Transverse colon (tissue), 4 donors: ENCODE results near the gene UCK2. TPM values are rescaled to one million over a fixed set of nuclear protein-coding genes. Genes with fewer than 3 reads are reported as not detected.

Experiments
- DNase-seq: peaks from one replicate; pipeline ENCODE4 v3.0.0-alpha.2; 2019
- H3K27ac ChIP-seq, 4 donors: fragments of 200-600 bp; sonication (generic); 2 replicates each; pipeline ENCODE4 v1.5.1; 2016 to 2018; ENCODE audit warnings: inconsistent platforms in 4 of 4
- H3K27me3 ChIP-seq: fragments of 200-600 bp; sonication (generic); 2 replicates; pipeline ENCODE4 v1.5.1; 2017; ENCODE audit warnings: inconsistent platforms
- H3K36me3 ChIP-seq, 4 donors: fragments of 200-600 bp; sonication (generic); 2 replicates each; pipeline ENCODE4 v1.5.1; 2017 to 2019; ENCODE audit warnings: inconsistent platforms in 4 of 4
- H3K4me1 ChIP-seq, 4 donors: fragments of 200-600 bp; sonication (generic); 2 replicates each; pipeline ENCODE4 v1.5.1; 2017 to 2020; ENCODE audit warnings: inconsistent platforms in 4 of 4
- H3K4me3 ChIP-seq, 4 donors: fragments of 200-600 bp; sonication (generic); 1 replicate in 1 of 4; 2 replicates in 3 of 4; pipeline versions ENCODE4 v1.5.1 to v1.6.1; 2017 to 2019; ENCODE audit warnings: inconsistent platforms in 4 of 4
- H3K9me3 ChIP-seq, 2 donors: fragments of 200-600 bp; sonication (generic); 2 replicates each; pipeline ENCODE4 v1.5.1; 2017 to 2019; ENCODE audit warnings: inconsistent platforms in 2 of 2
- CTCF ChIP-seq, 5 experiments: fragments of 200-600 bp in 3 of 5; fragments of 450-650 bp in 2 of 5; sonication (generic) in 3 of 5; IDR thresholded peaks; 1 replicate in 2 of 5; 2 replicates in 3 of 5; pipeline ENCODE4 v1.5.1; 2016 to 2017; ENCODE audit warnings: antibody characterized with exemption in 5 of 5, inconsistent platforms in 3 of 5, mild to moderate bottlenecking in 2 of 5, moderate library complexity in 1 of 5
- EP300 ChIP-seq: sonication (generic); formaldehyde crosslinking; IDR thresholded peaks from one replicate; pipeline ENCODE4 v1.6.1; 2017; ENCODE audit warnings: antibody characterized with exemption, low read depth
- POLR2A ChIP-seq: fragments of 450-650 bp; IDR thresholded peaks from one replicate; pipeline ENCODE4 v1.6.1; 2016; ENCODE audit warnings: antibody characterized with exemption, mild to moderate bottlenecking, moderate library complexity
- POLR2AphosphoS5 ChIP-seq, 3 donors: sonication (generic); formaldehyde crosslinking; IDR thresholded peaks; one replicate each; pipeline ENCODE4 v1.6.1; 2016; ENCODE audit warnings: antibody characterized with exemption in 3 of 3
- WGBS, 2 donors: methylation state at CpG; one replicate each; pipeline ENCODE4 v1.1.5; 2018; ENCODE audit warnings: low coverage in 1 of 2; 5-methylcytosine and 5-hydroxymethylcytosine counted together
- in situ Hi-C, 4 donors: fragments of 200-750 bp; cut with MboI; loops; one replicate each; pipeline versions ENCODE4 v1.15.0 to v1.15.1; 2017; ENCODE audit warnings: low sequenced_read_pairs in 3 of 4, low pct_ligation_motif_present in 1 of 4, low pct_unique_long_range_greater_than_20kb in 1 of 4
- intact Hi-C: fragments of 100-400 bp; cut with DNase I; formaldehyde crosslinking; loops from one replicate; pipeline ENCODE4 v1.15.1; 2023; ENCODE audit warnings: low total_unique reads
- total RNA-seq, 4 donors: library from RNA; depleted of rRNA; stranded (reverse); fragments of >200 nt; gene quantifications; one replicate each; pipeline ENCODE4 v1.1.0, GENCODE V29; 2016

Gene UCK2
- total RNA-seq, 4 donors from 2014 or later = 18.9 to 96.5 (median 69.7) TPM

GRCh38 chr1:165915932-165916348, 88.5 kb downstream of the UCK2 start:
- 40 to 44% methylated on average over 3 to 4 of the region's 4 CpGs for WGBS, 2 donors

GRCh38 chr1:165917166-165917565, 89.8 kb downstream of the UCK2 start:
- Histone ChIP-seq H3K27ac (no peak overlapping the region), H3K4me1 (peaks cover 0 to 18% (median 4%) of the 10 kb centered on the region in 4 donors), H3K4me3 (no peak overlapping the region), H3K36me3 (no peaks in the 10 kb centered on the region), H3K9me3 (no peaks in the 10 kb centered on the region), H3K27me3 (no peaks in the 10 kb centered on the region)
- intact Hi-C loops = loop anchor here (10.0 kb wide), 3 partner anchors 92 to 522 kb away; partner anchors contain the start of gene UCK2
- in situ Hi-C loops = loop anchor here (5.0 to 25.0 kb wide), 6 partner anchors 202 to 530 kb away; no protein-coding TSS in a partner anchor
- DNase-seq = no peak
- TF ChIP-seq POLR2A (no peak), CTCF (IDR thresholded peaks at IDR 0.05) (no peak), EP300 (no peak), POLR2AphosphoS5 (IDR thresholded peaks at IDR 0.05) (no peak)
- WGBS, 2 donors = 86 to 94% methylated on average over 4 of the region's 4 CpGs

More at GRCh38 chr1:165915932-165916348, 88.5 kb downstream of the UCK2 start:
- H3K4me3 ChIP-seq = no peak overlapping the region
- H3K4me1 ChIP-seq = peaks cover 0 to 30% (median 14%) of the 10 kb centered on the region in 4 donors
- no peaks in the 10 kb centered on the region for H3K9me3 ChIP-seq
- no peak for DNase-seq
- no peaks in the 10 kb centered on the region for H3K36me3 ChIP-seq
- intact Hi-C loops = loop anchor here (10.0 kb wide), 3 partner anchors 91 to 521 kb away; partner anchors contain the start of gene UCK2
- no peaks in the 10 kb centered on the region for H3K27me3 ChIP-seq
- TF ChIP-seq POLR2AphosphoS5 (IDR thresholded peaks at IDR 0.05) (no peak), POLR2A (no peak), EP300 (no peak), CTCF (IDR thresholded peaks at IDR 0.05) (no peak)
- H3K27ac ChIP-seq = no peak overlapping the region
- in situ Hi-C loops = loop anchor here (5.0 to 25.0 kb wide), 6 partner anchors 201 to 529 kb away; no protein-coding TSS in a partner anchor

GRCh38 chr1:165924117-165924516, 96.7 kb downstream of the UCK2 start:
- DNase-seq = no peak
- TF ChIP-seq CTCF (IDR thresholded peaks at IDR 0.05) (no peak), POLR2AphosphoS5 (IDR thresholded peaks at IDR 0.05) (no peak), EP300 (no peak), POLR2A (no peak)
- in situ Hi-C loops = loop anchor here in 2 of 4 donors (25.0 kb wide), 2 partner anchors 212 to 537 kb away; no protein-coding TSS in a partner anchor
- H3K27ac ChIP-seq = no peak overlapping the region
- intact Hi-C loops = no loop called here
- 75 to 76% methylated on average over 7 to 11 of the region's 11 CpGs for WGBS, 2 donors
- no peaks in the 10 kb centered on the region for H3K9me3 ChIP-seq
- H3K27me3 ChIP-seq = no peaks in the 10 kb centered on the region
- no peak overlapping the region for H3K4me3 ChIP-seq
- no peaks in the 10 kb centered on the region for H3K4me1 ChIP-seq
- no peaks in the 10 kb centered on the region for H3K36me3 ChIP-seq

- H3K9me3 ChIP-seq = no peaks in the 10 kb centered on the region
- no peaks in the 10 kb centered on the region for H3K36me3 ChIP-seq
- DNase-seq = no peak
- in situ Hi-C loops = loop anchor here in 1 of 4 donors (25.0 kb wide), 1 partner anchor 537 kb away; no protein-coding TSS in a partner anchor
- TF ChIP-seq EP300 = no peak
- no peak for TF ChIP-seq POLR2A
- no peak for TF ChIP-seq POLR2AphosphoS5 (IDR thresholded peaks at IDR 0.05)
- no peak for TF ChIP-seq CTCF (IDR thresholded peaks at IDR 0.05)
- H3K27ac ChIP-seq = no peak overlapping the region
- 70 to 85% methylated on average over 2 to 7 of the region's 7 CpGs for WGBS, 2 donors
- H3K27me3 ChIP-seq = no peaks in the 10 kb centered on the region
- intact Hi-C loops = loop anchor here (5.0 kb wide), 1 partner anchor 552 kb away; no protein-coding TSS in a partner anchor
- H3K4me3 ChIP-seq = no peak overlapping the region
- no peaks in the 10 kb centered on the region for H3K4me1 ChIP-seq
Observed at GRCh38 chr1:165925498-165926079, 98.2 kb downstream of the UCK2 start.
